ENCODE measurements around the gene ERMARD.

- TF ChIP-seq PKNOX1 (IDR thresholded peaks at IDR 0.05), result no peak
- no peak for TF ChIP-seq FOXK2 (IDR thresholded peaks at IDR 0.05)
- TF ChIP-seq ELF4 (IDR thresholded peaks at IDR 0.05), result no peak
- TF ChIP-seq SP1 (IDR thresholded peaks at IDR 0.05), result no peak
- TF ChIP-seq ARNT (IDR thresholded peaks at IDR 0.05), result no peak
- no peak for TF ChIP-seq NFRKB (IDR thresholded peaks at IDR 0.05)
- TF ChIP-seq CTBP1 (IDR thresholded peaks at IDR 0.05; ENCODE audit: borderline replicate concordance), result no peak
- TF ChIP-seq SUZ12 (IDR thresholded peaks at IDR 0.05), result no peak
- TF ChIP-seq TARDBP (IDR thresholded peaks at IDR 0.05), result no peak
- TF ChIP-seq BHLHE40 (IDR thresholded peaks at IDR 0.05; ENCODE audit: borderline replicate concordance), result no peak
Measured at GRCh38 chr6:169811072-169811471, 59.6 kb downstream of the ERMARD start.
